ENCODE measurements around the gene NXN.

DNA sequence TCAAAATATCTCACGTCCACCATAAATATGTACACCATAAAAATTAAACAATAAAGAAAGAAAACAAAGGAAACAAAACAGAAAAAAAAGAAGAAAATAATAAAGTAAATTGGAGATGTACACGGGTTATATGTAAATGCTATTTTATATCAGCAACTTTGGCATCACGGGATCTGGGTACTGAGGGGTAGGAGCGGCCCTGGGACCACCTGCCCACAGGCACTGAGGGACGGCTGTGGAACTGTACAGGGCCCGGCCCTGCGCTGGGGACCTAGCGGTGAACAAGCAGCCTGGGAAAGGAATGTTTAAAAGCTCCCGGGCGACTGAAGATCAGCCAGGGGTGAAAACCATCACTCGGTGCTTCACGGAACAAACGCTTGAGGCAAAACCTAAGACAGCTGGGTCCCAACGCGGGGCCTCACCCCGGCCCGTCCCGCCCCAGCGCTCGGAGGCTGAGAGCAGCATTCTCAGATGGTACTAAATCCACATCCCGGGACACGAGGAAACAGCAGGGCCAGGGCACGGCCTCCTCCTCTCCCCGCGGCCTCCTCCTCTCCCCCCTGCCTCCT is 31.2 kb downstream of the NXN start:
- TF ChIP-seq, protein P1, sequence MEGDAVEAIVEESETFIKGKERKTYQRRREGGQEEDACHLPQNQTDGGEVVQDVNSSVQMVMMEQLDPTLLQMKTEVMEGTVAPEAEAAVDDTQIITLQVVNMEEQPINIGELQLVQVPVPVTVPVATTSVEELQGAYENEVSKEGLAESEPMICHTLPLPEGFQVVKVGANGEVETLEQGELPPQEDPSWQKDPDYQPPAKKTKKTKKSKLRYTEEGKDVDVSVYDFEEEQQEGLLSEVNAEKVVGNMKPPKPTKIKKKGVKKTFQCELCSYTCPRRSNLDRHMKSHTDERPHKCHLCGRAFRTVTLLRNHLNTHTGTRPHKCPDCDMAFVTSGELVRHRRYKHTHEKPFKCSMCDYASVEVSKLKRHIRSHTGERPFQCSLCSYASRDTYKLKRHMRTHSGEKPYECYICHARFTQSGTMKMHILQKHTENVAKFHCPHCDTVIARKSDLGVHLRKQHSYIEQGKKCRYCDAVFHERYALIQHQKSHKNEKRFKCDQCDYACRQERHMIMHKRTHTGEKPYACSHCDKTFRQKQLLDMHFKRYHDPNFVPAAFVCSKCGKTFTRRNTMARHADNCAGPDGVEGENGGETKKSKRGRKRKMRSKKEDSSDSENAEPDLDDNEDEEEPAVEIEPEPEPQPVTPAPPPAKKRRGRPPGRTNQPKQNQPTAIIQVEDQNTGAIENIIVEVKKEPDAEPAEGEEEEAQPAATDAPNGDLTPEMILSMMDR (IDR thresholded peaks at IDR 0.05) = no peak
- TF ChIP-seq POLR2A (IDR thresholded peaks at IDR 0.05) = no peak

Data from Peyer's patch (tissue), 4 donors.